Measurements from ENCODE around the gene MCCC1. TPM values are rescaled to one million over a fixed set of nuclear protein-coding genes. Genes with fewer than 3 reads are reported as not detected.

The MCCC1 gene
- total RNA-seq, 1 experiment from 2014 or later, result 19.2 TPM

GRCh38 chr3:183046883-183047282 lies 52.4 kb downstream of the MCCC1 start:
- no TSS peak for BruUV-seq (replicated peaks)
- intact Hi-C loops (cut with micrococcal nuclease; ENCODE audit: unreplicated experiment), result no loop called here
- H3K9me3 ChIP-seq (ENCODE audit: low read depth, low read length, poor library complexity, severe bottlenecking), result peaks cover 3% of the 10 kb centered on the region
- no peak for DNase-seq (ENCODE audit: low spot score)
- peaks cover 12% of the 10 kb centered on the region for H3K36me3 ChIP-seq (ENCODE audit: insufficient read depth, low read length, poor library complexity, severe bottlenecking)
- H3K4me1 ChIP-seq (ENCODE audit: insufficient read depth, low read length, poor library complexity, severe bottlenecking), result no peaks in the 10 kb centered on the region
- no peak overlapping the region for H3K27ac ChIP-seq (ENCODE audit: low read depth, low read length, poor library complexity, severe bottlenecking)
- H3K27me3 ChIP-seq (replicated peaks; ENCODE audit: insufficient read depth, low read depth, low read length, poor library complexity), result no peaks in the 10 kb centered on the region
- ChIA-PET POLR2A (ENCODE audit: low non-redundant PET) (no interaction called here), CTCF (no interaction called here)
- TF ChIP-seq, protein P1, sequence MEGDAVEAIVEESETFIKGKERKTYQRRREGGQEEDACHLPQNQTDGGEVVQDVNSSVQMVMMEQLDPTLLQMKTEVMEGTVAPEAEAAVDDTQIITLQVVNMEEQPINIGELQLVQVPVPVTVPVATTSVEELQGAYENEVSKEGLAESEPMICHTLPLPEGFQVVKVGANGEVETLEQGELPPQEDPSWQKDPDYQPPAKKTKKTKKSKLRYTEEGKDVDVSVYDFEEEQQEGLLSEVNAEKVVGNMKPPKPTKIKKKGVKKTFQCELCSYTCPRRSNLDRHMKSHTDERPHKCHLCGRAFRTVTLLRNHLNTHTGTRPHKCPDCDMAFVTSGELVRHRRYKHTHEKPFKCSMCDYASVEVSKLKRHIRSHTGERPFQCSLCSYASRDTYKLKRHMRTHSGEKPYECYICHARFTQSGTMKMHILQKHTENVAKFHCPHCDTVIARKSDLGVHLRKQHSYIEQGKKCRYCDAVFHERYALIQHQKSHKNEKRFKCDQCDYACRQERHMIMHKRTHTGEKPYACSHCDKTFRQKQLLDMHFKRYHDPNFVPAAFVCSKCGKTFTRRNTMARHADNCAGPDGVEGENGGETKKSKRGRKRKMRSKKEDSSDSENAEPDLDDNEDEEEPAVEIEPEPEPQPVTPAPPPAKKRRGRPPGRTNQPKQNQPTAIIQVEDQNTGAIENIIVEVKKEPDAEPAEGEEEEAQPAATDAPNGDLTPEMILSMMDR (conservative IDR thresholded peaks at IDR 0.05; ENCODE audit: low read depth, low read length), result no peak
- TF ChIP-seq EZH2 (IDR thresholded peaks at IDR 0.05; ENCODE audit: borderline replicate concordance, low read depth, low read length, poor library complexity, severe bottlenecking), result no peak
- no peak overlapping the region for H3K4me3 ChIP-seq (ENCODE audit: low read depth, low read length, poor library complexity, severe bottlenecking)

DNA sequence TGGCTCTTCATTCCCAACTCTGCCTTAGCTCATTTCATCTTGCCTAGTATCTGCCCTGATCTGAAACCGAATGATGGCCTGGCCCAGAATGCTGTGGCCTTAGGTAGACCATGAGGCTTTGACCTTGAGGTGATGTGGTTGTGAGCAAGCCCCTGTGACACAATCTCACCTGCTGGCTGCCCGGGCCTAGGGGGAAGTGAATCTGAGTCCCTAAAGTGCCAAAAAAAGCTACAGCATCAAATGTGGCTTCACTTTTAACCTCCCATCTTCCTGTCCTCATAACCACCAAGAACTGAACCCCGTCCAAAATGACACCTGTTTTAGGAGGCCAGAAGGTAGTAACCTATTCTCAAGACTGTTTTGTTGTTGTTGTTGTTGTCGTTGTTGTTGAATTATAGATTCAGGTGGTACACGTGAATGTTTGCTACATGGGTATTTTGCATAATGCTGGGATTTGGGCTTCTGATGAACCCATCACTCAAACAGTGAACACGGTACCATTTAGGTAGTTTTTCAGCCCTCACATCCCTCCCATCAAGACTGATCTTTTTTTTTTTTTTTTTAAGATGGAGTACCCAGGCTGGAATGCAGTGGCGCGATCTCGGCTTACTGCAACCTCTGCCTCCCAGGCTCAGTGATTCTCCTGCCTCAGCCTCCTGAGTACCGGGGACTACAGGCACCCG lies 54.6 kb downstream of the MCCC1 start:
- DNase-seq (ENCODE audit: low spot score), result no peak
- Histone ChIP-seq H3K36me3 (ENCODE audit: insufficient read depth, low read length, poor library complexity, severe bottlenecking) (no peaks in the 10 kb centered on the region), H3K9me3 (ENCODE audit: low read depth, low read length, poor library complexity, severe bottlenecking) (no peaks in the 10 kb centered on the region), H3K27ac (ENCODE audit: low read depth, low read length, poor library complexity, severe bottlenecking) (no peak overlapping the region), H3K4me1 (ENCODE audit: insufficient read depth, low read length, poor library complexity, severe bottlenecking) (no peaks in the 10 kb centered on the region), H3K4me3 (ENCODE audit: low read depth, low read length, poor library complexity, severe bottlenecking) (no peak overlapping the region), H3K27me3 (replicated peaks; ENCODE audit: insufficient read depth, low read depth, low read length, poor library complexity) (no peaks in the 10 kb centered on the region)
- CTCF ChIA-PET, result no interaction called here
- TF ChIP-seq EZH2 (IDR thresholded peaks at IDR 0.05; ENCODE audit: borderline replicate concordance, low read depth, low read length, poor library complexity, severe bottlenecking), result no peak
- TF ChIP-seq, protein P1 (conservative IDR thresholded peaks at IDR 0.05; ENCODE audit: low read depth, low read length), result no peak
- BruUV-seq (replicated peaks), result no TSS peak
- intact Hi-C loops (cut with micrococcal nuclease; ENCODE audit: unreplicated experiment), result no loop called here
- POLR2A ChIA-PET (ENCODE audit: low non-redundant PET), result no interaction called here

DNA sequence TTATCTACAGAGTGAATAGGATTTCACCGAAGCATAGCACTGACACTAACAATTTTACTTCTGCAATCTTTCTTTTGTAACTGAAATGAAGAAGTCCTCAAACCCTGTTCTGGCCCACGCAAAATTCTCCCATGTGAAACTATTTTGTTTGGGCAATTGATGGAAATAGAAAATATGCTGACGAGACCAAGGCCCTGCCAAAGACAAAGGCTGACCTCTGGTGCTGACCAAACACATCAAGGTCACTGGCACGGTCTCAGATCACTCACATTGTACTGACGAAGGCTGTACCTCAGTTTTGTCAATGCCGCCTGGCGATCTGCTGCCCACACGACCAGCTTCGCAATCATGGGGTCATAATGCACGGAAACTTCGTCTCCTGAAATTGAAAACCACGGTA lies 60.5 kb downstream of the MCCC1 start:
- POLR2A ChIA-PET (ENCODE audit: low non-redundant PET), result no interaction called here
- DNase-seq (ENCODE audit: low spot score), result no peak
- Histone ChIP-seq H3K4me1 (ENCODE audit: insufficient read depth, low read length, poor library complexity, severe bottlenecking) (no peaks in the 10 kb centered on the region), H3K4me3 (ENCODE audit: low read depth, low read length, poor library complexity, severe bottlenecking) (no peak overlapping the region), H3K36me3 (ENCODE audit: insufficient read depth, low read length, poor library complexity, severe bottlenecking) (peaks cover 12% of the 10 kb centered on the region), H3K27ac (ENCODE audit: low read depth, low read length, poor library complexity, severe bottlenecking) (no peak overlapping the region), H3K9me3 (ENCODE audit: low read depth, low read length, poor library complexity, severe bottlenecking) (no peaks in the 10 kb centered on the region), H3K27me3 (replicated peaks; ENCODE audit: insufficient read depth, low read depth, low read length, poor library complexity) (no peaks in the 10 kb centered on the region)
- no TSS peak for BruUV-seq (replicated peaks)
- TF ChIP-seq, protein P1 (conservative IDR thresholded peaks at IDR 0.05; ENCODE audit: low read depth, low read length), result no peak
- CTCF ChIA-PET, result no interaction called here
- intact Hi-C loops (cut with micrococcal nuclease; ENCODE audit: unreplicated experiment), result no loop called here

Data from A673 (cell line).